ENCODE data around the gene DPPA3.
A peak's percentile ranks its signal among the peaks of the same experiment; 100 is the strongest.
"Not testable (repeated sequence)": the region's sequence is repeated elsewhere in the genome, so short reads cannot be mapped to it uniquely, and the experiment has no call there.

Gene DPPA3

DNA sequence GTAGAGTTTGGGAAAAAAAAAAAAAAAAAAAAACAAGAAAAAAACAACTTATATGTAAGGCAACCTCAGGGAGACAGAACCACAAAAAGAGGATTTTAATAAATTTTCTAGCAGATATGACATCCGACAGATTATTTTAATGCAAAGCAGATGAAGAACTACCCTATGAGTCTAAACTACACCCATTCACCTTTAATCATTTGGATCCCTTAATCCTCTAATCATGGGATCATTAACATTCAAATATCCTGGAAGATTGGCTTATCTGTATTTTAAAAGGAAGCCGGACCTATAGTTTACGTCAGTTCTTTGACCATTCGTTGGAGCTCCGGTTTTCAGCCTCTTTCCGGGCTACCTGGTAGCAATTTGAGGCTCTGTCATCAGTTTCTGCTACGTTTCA, at the start of gene DPPA3:
Gene DPPA3, plus strand, starts transcription at position 301 of the 400 bp plus-strand sequence. CDS start 138 bp downstream, outside the sequence.
- no peak for TF ChIP-seq YY1 (IDR thresholded peaks at IDR 0.05; ENCODE audit: insufficient read depth, insufficient read length)
- no peak for TF ChIP-seq SUZ12 (IDR thresholded peaks at IDR 0.05; ENCODE audit: extremely low read depth, insufficient read depth, insufficient read length)
- no peak for TF ChIP-seq ZNF274 (IDR thresholded peaks at IDR 0.05; ENCODE audit: low read depth, low read length)
- Histone ChIP-seq H3K27me3 (ENCODE audit: insufficient read depth, insufficient read length) (no peaks in the 10 kb centered on the region), H3K4me1 (ENCODE audit: insufficient read depth, insufficient read length) (peaks cover 7% of the 10 kb centered on the region)

DNA sequence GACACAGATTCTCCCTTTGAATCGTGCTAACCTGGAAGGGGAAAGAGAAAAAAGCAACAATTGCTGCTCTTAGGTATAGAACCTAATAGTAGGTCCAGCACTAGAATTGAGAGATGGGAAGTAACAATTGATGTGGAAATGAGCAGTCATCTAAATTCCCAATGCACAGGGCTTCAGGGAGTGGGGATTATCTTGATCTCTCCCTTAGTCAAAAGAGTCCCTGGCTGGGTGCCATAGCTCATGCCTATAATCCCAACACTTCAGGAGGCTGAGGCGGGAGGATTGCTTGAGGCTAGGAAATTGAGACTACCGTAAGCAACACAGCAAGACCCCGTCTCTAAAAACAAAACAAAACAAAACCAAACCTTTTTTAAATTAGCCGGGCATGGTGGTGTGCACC, 49.5 kb upstream of the DPPA3 start:
- Histone ChIP-seq H3K9me3 (ENCODE audit: insufficient read depth, low read length) (no peaks in the 10 kb centered on the region), H3K4me3 (ENCODE audit: insufficient read length, low read depth) (no peak overlapping the region), H3K27me3 (ENCODE audit: insufficient read depth, insufficient read length) (no peaks in the 10 kb centered on the region), H3K36me3 (ENCODE audit: insufficient read depth, insufficient read length, low read length) (no peaks in the 10 kb centered on the region), H3K9ac (ENCODE audit: insufficient read length, low read depth) (no peak overlapping the region), H3K4me1 (ENCODE audit: insufficient read depth, insufficient read length) (no peaks in the 10 kb centered on the region)
- TF ChIP-seq YY1 (IDR thresholded peaks at IDR 0.05; ENCODE audit: insufficient read depth, insufficient read length) (no peak), ZNF274 (IDR thresholded peaks at IDR 0.05; ENCODE audit: low read depth, low read length) (no peak), SUZ12 (IDR thresholded peaks at IDR 0.05; ENCODE audit: extremely low read depth, insufficient read depth, insufficient read length) (no peak)
- peak; percentile 80 for DNase-seq (ENCODE audit: low read depth, low spot score)

More for the DNA sequence above, at the start of gene DPPA3:
- Histone ChIP-seq H3K4me3 (ENCODE audit: insufficient read length, low read depth) (no peak within 1 kb of the TSS), H3K9ac (ENCODE audit: insufficient read length, low read depth) (no peak within 1 kb of the TSS), H3K9me3 (ENCODE audit: insufficient read depth, low read length) (no peaks in the 10 kb centered on the region), H3K36me3 (ENCODE audit: insufficient read depth, insufficient read length, low read length) (no peaks in the 10 kb centered on the region)
- no peak for DNase-seq (ENCODE audit: low read depth, low spot score)

GRCh38 chr12:7666595-7666994, 44.6 kb upstream of the DPPA3 start:
- Histone ChIP-seq H3K4me1 (ENCODE audit: insufficient read depth, insufficient read length) (no peaks in the 10 kb centered on the region), H3K36me3 (ENCODE audit: insufficient read depth, insufficient read length, low read length) (no peaks in the 10 kb centered on the region), H3K9ac (ENCODE audit: insufficient read length, low read depth) (no peak overlapping the region), H3K4me3 (ENCODE audit: insufficient read length, low read depth) (no peak overlapping the region), H3K27me3 (ENCODE audit: insufficient read depth, insufficient read length) (no peaks in the 10 kb centered on the region), H3K9me3 (ENCODE audit: insufficient read depth, low read length) (no peaks in the 10 kb centered on the region)
- no peak for DNase-seq (ENCODE audit: low read depth, low spot score)
- TF ChIP-seq SUZ12 (IDR thresholded peaks at IDR 0.05; ENCODE audit: extremely low read depth, insufficient read depth, insufficient read length): no peak
- TF ChIP-seq YY1 (IDR thresholded peaks at IDR 0.05; ENCODE audit: insufficient read depth, insufficient read length): no peak
- TF ChIP-seq ZNF274 (IDR thresholded peaks at IDR 0.05; ENCODE audit: low read depth, low read length): no peak

GRCh38 chr12:7667125-7667524, 44.1 kb upstream of the DPPA3 start:
- H3K9me3 ChIP-seq (ENCODE audit: insufficient read depth, low read length): no peaks in the 10 kb centered on the region
- H3K4me1 ChIP-seq (ENCODE audit: insufficient read depth, insufficient read length): no peaks in the 10 kb centered on the region
- H3K4me3 ChIP-seq (ENCODE audit: insufficient read length, low read depth): no peak overlapping the region
- no peaks in the 10 kb centered on the region for H3K36me3 ChIP-seq (ENCODE audit: insufficient read depth, insufficient read length, low read length)
- H3K9ac ChIP-seq (ENCODE audit: insufficient read length, low read depth): no peak overlapping the region
- TF ChIP-seq SUZ12 (IDR thresholded peaks at IDR 0.05; ENCODE audit: extremely low read depth, insufficient read depth, insufficient read length) (no peak), YY1 (IDR thresholded peaks at IDR 0.05; ENCODE audit: insufficient read depth, insufficient read length) (no peak), ZNF274 (IDR thresholded peaks at IDR 0.05; ENCODE audit: low read depth, low read length) (no peak)
- peak; percentile 82 for DNase-seq (ENCODE audit: low read depth, low spot score)
- H3K27me3 ChIP-seq (ENCODE audit: insufficient read depth, insufficient read length): no peaks in the 10 kb centered on the region

- no peak for DNase-seq (ENCODE audit: low read depth, low spot score)
- Histone ChIP-seq H3K4me1 (ENCODE audit: insufficient read depth, insufficient read length) (no peaks in the 10 kb centered on the region), H3K36me3 (ENCODE audit: insufficient read depth, insufficient read length, low read length) (no peaks in the 10 kb centered on the region), H3K4me3 (ENCODE audit: insufficient read length, low read depth) (no peak overlapping the region), H3K9ac (ENCODE audit: insufficient read length, low read depth) (no peak overlapping the region), H3K9me3 (ENCODE audit: insufficient read depth, low read length) (no peaks in the 10 kb centered on the region), H3K27me3 (ENCODE audit: insufficient read depth, insufficient read length) (no peaks in the 10 kb centered on the region)
- TF ChIP-seq ZNF274 (IDR thresholded peaks at IDR 0.05; ENCODE audit: low read depth, low read length) (no peak), YY1 (IDR thresholded peaks at IDR 0.05; ENCODE audit: insufficient read depth, insufficient read length) (no peak), SUZ12 (IDR thresholded peaks at IDR 0.05; ENCODE audit: extremely low read depth, insufficient read depth, insufficient read length) (no peak)
Measured at GRCh38 chr12:7668171-7668570, 43.1 kb upstream of the DPPA3 start.

GRCh38 chr12:7675455-7675854, 35.8 kb upstream of the DPPA3 start:
- not testable (repeated sequence) for H3K4me3 ChIP-seq (ENCODE audit: insufficient read length, low read depth); H3K36me3 ChIP-seq (ENCODE audit: insufficient read depth, insufficient read length, low read length); H3K4me1 ChIP-seq (ENCODE audit: insufficient read depth, insufficient read length); H3K9me3 ChIP-seq (ENCODE audit: insufficient read depth, low read length); H3K27me3 ChIP-seq (ENCODE audit: insufficient read depth, insufficient read length); DNase-seq (ENCODE audit: low read depth, low spot score); H3K9ac ChIP-seq (ENCODE audit: insufficient read length, low read depth)

- DNase-seq (ENCODE audit: low read depth, low spot score): peak; percentile 87
- H3K4me1 ChIP-seq (ENCODE audit: insufficient read depth, insufficient read length); H3K9ac ChIP-seq (ENCODE audit: insufficient read length, low read depth); H3K36me3 ChIP-seq (ENCODE audit: insufficient read depth, insufficient read length, low read length); H3K4me3 ChIP-seq (ENCODE audit: insufficient read length, low read depth); H3K27me3 ChIP-seq (ENCODE audit: insufficient read depth, insufficient read length); H3K9me3 ChIP-seq (ENCODE audit: insufficient read depth, low read length): not testable (repeated sequence)
Measured at GRCh38 chr12:7677432-7677888, 33.8 kb upstream of the DPPA3 start.

- TF ChIP-seq YY1 (IDR thresholded peaks at IDR 0.05; ENCODE audit: insufficient read depth, insufficient read length) (no peak), ZNF274 (IDR thresholded peaks at IDR 0.05; ENCODE audit: low read depth, low read length) (no peak), SUZ12 (IDR thresholded peaks at IDR 0.05; ENCODE audit: extremely low read depth, insufficient read depth, insufficient read length) (no peak)
- DNase-seq (ENCODE audit: low read depth, low spot score): no peak
- Histone ChIP-seq H3K9ac (ENCODE audit: insufficient read length, low read depth) (peak overlapping the region; percentile 43), H3K9me3 (ENCODE audit: insufficient read depth, low read length) (no peaks in the 10 kb centered on the region), H3K4me1 (ENCODE audit: insufficient read depth, insufficient read length) (no peaks in the 10 kb centered on the region), H3K4me3 (ENCODE audit: insufficient read length, low read depth) (no peak overlapping the region), H3K36me3 (ENCODE audit: insufficient read depth, insufficient read length, low read length) (no peaks in the 10 kb centered on the region), H3K27me3 (ENCODE audit: insufficient read depth, insufficient read length) (no peaks in the 10 kb centered on the region)
Measured at GRCh38 chr12:7678744-7679143, 32.5 kb upstream of the DPPA3 start.
